ENCODE data around the gene TOR1B. TPM values are rescaled to one million over a fixed set of nuclear protein-coding genes. Genes with fewer than 3 reads are reported as not detected.
"Not testable (repeated sequence)": the region's sequence is repeated elsewhere in the genome, so short reads cannot be mapped to it uniquely, and the experiment has no call there.

Gene TOR1B
- total RNA-seq, 1 donor from 2014 or later: 39.5 TPM

GRCh38 chr9:129776938-129777768 is 25.8 kb upstream of the TOR1B start:
- DNase-seq: peak; percentile 67

DNA sequence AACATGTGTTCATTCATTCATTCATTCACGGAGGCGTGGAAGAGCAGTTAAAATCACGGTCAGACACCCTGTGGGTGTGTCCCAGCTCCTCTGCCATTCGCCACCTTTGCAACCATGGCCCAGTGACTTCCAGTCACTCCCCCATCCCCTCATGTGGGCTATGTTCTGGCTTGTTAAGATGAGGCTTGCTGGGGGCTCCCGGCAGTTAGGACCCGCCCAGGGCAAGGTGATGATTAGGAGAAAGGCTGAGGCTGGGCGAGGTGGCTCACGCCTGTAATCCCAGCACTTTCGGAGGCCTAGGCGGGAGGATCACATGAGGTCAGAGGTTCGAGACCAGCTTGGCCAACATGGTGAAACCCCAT is 25.2 kb upstream of the TOR1B start:
- DNase-seq: no peak

- DNase-seq: no peak
These were observed 24.5 kb upstream of the TOR1B start for GRCh38 chr9:129778469-129778868.

GRCh38 chr9:129779560-129780190 is 23.3 kb upstream of the TOR1B start:
- DNase-seq: no peak

DNA sequence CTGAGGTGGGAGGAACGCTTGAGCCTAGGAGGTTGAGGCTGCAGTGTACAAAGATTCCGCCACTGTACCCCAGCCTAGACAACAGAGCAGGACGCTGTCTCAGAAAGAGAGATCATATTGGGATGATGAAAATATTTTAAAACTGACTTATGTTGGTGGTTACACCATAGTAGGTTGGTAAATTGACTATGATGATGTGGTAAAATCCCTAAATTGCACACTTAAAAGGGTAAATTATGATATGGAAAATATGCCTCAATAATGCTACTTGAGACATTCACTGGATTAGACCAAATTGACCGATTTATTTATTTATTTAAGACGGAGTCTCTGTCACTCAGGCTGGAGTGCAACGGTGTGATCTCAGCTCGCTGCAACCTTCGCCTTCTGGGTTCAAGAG is 21.9 kb upstream of the TOR1B start:
- DNase-seq: no peak

DNA sequence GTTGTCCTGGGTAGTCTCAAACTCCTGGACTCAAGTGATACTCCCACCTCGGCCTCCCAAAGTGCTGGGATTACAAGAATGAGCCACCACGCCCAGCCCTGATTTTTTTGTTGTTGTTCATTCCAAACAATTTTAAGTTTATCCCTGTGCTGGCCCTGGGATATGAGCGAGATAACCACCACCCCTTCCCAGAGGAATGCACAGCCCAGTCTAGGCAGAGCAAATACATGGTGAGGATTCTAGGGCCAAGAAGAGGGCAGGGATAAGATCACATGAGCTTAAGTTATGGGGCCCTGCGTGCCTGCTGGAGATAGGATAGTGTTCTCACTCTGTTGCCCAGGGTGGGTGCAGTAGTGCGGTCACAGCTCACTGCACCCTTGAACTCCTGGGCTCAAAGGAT is 21.0 kb upstream of the TOR1B start:
- DNase-seq: no peak

- DNase-seq: peak; percentile 62
These were observed 19.2 kb upstream of the TOR1B start for GRCh38 chr9:129783516-129784361.

- DNase-seq: not testable (repeated sequence)
These were observed 18.0 kb upstream of the TOR1B start for GRCh38 chr9:129784970-129785369.

GRCh38 chr9:129785866-129786265 is 17.1 kb upstream of the TOR1B start:
- DNase-seq: no peak

DNA sequence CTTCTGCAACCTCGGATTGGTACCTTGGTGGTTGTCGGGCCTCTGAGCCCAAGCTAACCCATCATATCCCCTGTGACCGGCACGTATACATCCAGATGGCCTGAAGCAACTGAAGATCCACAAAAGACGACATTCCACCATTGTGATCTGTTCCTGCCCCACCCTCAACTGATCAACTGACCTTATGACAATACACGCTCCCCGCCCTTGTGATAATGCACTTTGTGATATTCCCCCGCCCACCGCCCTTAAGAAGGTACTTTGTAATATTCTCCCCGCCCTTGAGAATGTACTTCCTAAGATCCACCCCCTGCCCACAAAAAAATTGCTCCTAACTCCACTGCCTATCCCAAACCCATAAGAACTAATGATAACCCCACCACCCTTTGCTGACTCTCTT is 16.5 kb upstream of the TOR1B start:
- DNase-seq: no peak

DNA sequence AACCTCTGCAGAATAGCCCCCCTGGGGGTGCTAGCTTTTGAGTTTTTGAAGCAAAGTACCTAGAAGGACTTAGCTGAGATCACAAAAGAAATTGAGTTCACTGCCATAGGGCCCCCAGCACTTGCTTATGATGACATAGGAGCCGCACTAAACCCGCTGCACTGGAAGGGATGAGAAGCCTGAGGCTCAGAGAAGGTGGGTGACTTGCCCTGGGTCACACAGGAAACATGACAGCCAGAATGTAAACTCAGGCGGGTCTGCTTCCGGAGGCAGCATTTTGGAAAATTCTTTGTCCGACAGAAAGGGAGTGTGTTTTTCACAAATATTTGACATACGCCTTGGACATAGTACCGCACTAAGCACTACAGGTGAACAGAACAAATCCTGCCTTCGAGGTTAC is 8.4 kb upstream of the TOR1B start:
- no peak for DNase-seq

GRCh38 chr9:129796029-129796428 is 7.0 kb upstream of the TOR1B start:
- not testable (repeated sequence) for DNase-seq

DNA sequence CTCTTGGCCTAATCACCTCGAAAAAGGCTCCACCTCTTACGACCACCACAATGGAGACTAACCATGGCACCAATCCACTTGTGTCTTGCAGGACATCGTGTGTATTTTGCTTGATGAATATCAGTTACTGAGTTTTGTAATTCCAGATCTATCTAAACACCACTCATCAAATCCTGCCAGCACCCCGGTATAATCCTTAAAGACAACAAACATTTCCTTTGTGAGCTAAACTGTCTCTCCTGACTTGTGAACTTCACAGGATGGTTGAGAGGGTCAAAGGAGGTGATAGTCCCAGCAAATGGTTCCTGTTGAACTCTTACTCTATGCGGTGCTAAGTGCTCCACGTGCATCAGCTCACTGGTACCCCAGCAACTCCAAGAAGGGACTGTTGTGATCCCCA is 4.0 kb upstream of the TOR1B start:
- DNase-seq: no peak

DNA sequence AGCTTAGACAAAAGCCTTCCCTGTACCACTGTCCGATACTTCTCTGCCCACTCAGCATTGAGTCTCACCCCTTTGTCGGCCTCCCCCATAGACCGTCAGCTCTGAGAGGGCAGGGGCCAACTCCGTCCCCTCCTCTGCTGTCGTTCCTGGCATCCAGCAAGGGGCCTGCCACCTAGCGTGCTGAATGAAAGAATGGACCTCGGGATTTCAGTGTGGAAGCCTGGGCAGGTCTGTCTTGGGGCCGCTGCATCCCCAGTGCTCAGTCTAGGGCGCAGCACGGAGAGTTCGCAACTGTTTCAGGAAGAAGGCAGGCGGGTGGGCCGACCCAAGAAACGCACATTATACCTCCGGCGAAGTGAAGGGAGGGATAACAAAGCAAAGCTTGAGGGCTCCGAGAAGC is 1.5 kb upstream of the TOR1B start:
- no peak for DNase-seq

DNA sequence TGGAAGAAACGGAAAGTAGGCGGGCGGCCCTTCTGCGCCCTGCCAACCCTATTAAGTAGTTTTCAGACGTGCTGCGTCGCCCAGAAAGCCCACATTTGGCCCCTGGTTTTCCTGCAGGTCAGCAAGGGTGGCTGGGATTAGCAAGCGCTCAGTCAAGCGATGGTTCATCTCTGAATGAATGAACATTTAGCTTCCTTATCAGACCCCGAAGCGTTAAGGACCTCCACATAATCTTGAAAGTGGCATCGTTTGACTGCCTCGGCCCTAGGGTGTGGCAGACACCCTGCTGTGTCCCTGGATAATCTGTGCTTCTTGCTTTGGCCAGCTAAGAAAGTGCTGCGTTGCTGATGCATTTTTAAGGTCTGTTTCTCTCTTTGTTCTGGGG is 684 bp downstream of the TOR1B start:
- no peak for DNase-seq

DNA sequence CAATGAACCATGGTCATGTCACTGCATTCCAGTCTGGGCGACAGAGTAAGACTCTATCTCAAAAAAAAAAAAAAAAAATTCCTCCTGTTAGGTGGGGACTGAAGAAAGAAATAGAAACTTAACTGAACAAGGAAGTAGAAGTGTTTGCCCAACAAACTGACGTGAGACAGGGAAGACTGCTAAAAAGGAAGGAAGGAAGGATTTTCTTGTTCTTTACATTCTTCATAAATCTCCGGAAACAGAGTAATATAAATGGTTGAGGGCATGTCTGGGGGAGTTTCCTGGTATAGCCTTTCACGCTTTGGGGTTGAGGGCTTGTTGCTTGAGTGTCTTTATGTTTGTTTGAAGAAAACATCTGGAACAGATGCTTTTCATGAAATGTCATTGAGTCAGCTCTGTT is 3.1 kb downstream of the TOR1B start:
- DNase-seq: no peak

- no peak for DNase-seq
These were observed 6.4 kb downstream of the TOR1B start for GRCh38 chr9:129809346-129809745.

GRCh38 chr9:129810116-129810515 is 7.1 kb downstream of the TOR1B start:
- DNase-seq: no peak

DNA sequence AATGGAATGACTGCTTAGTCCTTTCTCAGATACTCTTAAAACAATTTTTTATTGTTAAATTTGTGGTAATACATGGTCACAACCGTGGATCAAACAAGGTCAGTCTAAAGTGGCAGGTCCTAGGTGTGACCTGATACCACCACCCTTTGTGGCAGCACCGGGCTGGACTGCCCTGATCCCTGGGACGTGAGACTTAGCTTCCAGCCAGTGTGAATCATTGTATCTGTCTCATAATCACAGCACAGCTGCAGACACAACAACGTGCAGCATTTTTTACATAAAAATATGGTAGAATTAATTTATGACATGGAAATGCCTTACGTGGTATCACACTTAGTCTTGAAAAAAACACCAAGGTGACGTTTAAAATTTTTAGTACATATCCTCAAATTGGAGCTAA is 7.8 kb downstream of the TOR1B start:
- no peak for DNase-seq

DNA sequence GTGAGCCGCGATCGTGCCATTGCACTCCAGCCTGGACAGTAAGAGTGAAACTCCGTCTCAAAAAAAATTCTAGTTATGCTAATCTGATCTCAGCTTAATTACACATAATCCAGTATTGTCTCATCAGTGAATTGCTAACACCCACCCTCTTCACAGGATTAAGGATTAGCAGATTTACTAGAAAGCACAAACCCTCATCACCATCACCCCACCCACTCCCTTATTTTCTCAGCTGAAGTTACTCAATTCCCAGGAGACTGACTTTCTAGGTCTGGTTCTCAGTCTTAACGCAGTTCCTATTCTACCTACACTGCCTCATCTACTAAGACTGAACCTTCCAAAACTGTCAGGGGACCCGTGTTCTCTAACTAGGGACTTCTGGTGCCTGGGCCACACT is 9.0 kb downstream of the TOR1B start:
- no peak for DNase-seq

DNA sequence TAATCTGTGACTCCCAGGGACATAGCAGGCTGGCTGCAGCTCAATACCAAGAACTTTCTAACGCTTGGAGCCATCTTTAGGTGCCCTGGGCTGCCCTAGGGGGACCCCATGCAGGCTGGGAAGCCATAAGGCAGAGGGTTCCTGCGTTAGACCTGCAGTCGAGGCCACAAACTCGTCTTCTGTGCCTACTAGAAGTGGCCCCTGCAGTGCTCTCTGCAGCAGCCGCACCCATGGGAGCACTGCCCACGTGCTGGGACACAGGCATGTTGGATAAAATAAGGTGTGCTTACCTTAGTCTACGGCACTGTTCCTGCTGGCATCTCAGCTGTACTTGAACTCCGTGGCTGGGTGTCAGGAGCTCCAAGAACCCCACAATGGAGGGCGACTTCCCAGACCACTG is 9.4 kb downstream of the TOR1B start:
- no peak for DNase-seq

DNA sequence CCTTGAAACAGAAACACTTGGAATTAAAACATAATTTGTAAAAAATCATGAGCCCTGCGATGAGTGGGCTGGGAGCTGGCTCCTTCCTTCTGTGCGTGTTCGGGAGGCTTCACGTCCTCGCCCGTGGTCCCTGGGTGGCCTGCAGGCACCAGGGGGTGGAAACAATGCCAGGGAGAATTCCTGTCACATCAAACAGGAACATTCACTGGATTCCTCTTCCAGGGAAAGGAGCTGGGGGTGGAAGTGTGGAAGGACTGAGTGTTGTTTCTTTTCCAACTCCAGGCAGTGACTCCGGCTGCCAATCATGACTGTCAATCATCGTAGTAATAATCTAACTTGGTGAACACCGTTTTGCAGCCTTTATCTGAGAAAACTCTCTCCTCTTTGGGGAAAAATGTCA is 10.7 kb downstream of the TOR1B start:
- DNase-seq: no peak
